Lower lobe of right lung (tissue), 2 donors: Measurements from ENCODE around the gene ATG16L1. TPM values are rescaled to one million over a fixed set of nuclear protein-coding genes. Genes with fewer than 3 reads are reported as not detected.

Source experiments
- ATAC-seq, 2 donors: fragments of 200-7000 bp; cut with Tn5 transposase; one replicate each; pipeline ENCODE4 v1.9.1; 2020 to 2022; ENCODE audit warnings: mild to moderate bottlenecking in 2 of 2, moderate library complexity in 2 of 2
- DNase-seq: peaks from one replicate; pipeline ENCODE4 v3.0.0-alpha.2; 2020
- H3K27ac ChIP-seq: fragments of 200-600 bp; one replicate; pipeline ENCODE4 v1.8.0; 2022
- H3K27me3 ChIP-seq: fragments of 200-600 bp; one replicate; pipeline ENCODE4 v1.8.0; 2022; ENCODE audit warnings: low read depth
- H3K36me3 ChIP-seq: fragments of 200-600 bp; one replicate; pipeline ENCODE4 v1.8.0; 2022; ENCODE audit warnings: mild to moderate bottlenecking
- H3K4me1 ChIP-seq: fragments of 200-600 bp; one replicate; pipeline ENCODE4 v1.8.0; 2022
- H3K4me3 ChIP-seq: fragments of 200-600 bp; one replicate; pipeline ENCODE4 v1.8.0; 2022; ENCODE audit warnings: mild to moderate bottlenecking
- H3K9me3 ChIP-seq: fragments of 200-600 bp; one replicate; pipeline ENCODE4 v1.8.0; 2022
- intact Hi-C: fragments of 100-400 bp; cut with DNase I; formaldehyde crosslinking; loops from one replicate; pipeline ENCODE4 v1.11.0; 2022
- total RNA-seq: library from RNA; stranded (reverse); fragmentation: NEBNext Ultra II Directional; extraction: Animal tissue kit (Norgen Biotek cat#: 25700); gene quantifications from one replicate; pipeline ENCODE4 v1.2.1, GENCODE V29; 2021
- TF ChIP-seq, protein P1 (sequence below): fragments of 200-600 bp; IDR thresholded peaks from one replicate; pipeline ENCODE4 v1.8.0; 2022; ENCODE audit warnings: antibody characterized with exemption, mild to moderate bottlenecking
- donor health status: DM: no; HTN: yes; CAD: no; lungs with severe emphysema.

The ATG16L1 gene
- total RNA-seq, 1 donor from 2014 or later, result 21.4 TPM

DNA sequence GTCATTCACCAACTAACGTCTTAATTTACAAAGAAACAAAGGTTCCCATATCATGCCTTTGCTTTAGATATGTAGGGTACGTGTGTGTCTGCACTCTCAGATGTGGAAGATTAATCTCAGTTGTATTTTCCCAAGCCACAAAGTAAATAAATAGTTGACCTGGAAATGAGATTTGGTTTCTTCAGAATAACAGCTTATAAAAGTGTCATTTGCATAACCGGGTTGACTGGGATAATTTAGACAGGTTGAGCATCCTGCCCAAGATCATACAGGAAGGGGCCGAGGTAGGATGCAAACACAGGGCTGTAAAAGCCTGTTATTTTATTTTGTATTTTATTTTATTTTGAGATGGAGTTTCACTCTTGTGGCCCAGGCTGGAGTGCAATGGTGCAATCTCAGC lies 19.5 kb downstream of the ATG16L1 start:
- peaks cover 100% of the 10 kb centered on the region for H3K36me3 ChIP-seq

DNA sequence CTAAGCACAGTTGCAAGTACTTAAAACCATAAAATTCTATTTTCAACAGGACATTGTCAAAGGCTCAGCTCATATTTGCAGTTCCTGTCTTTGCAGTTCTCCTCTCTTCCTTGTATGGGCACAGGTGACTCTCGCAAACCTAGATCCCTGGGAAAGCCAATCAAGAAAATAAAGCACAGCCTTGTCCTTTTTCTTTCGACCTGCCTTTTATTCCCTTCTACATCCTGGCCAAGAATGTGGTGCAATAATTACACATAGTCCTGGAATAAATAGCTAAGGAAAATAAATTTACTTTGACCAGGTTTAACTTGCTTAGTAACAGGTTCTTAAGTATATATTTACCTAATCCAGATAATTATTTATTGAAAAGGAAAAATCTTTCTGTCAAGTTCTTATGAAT lies 20.2 kb downstream of the ATG16L1 start:
- Histone ChIP-seq H3K4me3 (no peak overlapping the region), H3K4me1 (no peaks in the 10 kb centered on the region), H3K9me3 (no peaks in the 10 kb centered on the region), H3K27ac (peak overlapping the region; percentile 15), H3K36me3 (peaks cover 100% of the 10 kb centered on the region), H3K27me3 (no peaks in the 10 kb centered on the region)
- ATAC-seq, result peak in 1 of 2 donors; percentile 31
- intact Hi-C loops, result no loop called here
- DNase-seq, result no peak
- TF ChIP-seq, protein P1, sequence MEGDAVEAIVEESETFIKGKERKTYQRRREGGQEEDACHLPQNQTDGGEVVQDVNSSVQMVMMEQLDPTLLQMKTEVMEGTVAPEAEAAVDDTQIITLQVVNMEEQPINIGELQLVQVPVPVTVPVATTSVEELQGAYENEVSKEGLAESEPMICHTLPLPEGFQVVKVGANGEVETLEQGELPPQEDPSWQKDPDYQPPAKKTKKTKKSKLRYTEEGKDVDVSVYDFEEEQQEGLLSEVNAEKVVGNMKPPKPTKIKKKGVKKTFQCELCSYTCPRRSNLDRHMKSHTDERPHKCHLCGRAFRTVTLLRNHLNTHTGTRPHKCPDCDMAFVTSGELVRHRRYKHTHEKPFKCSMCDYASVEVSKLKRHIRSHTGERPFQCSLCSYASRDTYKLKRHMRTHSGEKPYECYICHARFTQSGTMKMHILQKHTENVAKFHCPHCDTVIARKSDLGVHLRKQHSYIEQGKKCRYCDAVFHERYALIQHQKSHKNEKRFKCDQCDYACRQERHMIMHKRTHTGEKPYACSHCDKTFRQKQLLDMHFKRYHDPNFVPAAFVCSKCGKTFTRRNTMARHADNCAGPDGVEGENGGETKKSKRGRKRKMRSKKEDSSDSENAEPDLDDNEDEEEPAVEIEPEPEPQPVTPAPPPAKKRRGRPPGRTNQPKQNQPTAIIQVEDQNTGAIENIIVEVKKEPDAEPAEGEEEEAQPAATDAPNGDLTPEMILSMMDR, result no peak

More for the DNA sequence above, 19.5 kb downstream of the ATG16L1 start:
- H3K27me3 ChIP-seq, result no peaks in the 10 kb centered on the region
- H3K27ac ChIP-seq, result peak overlapping the region; percentile 15
- ATAC-seq (no peak), DNase-seq (no peak)
- no peaks in the 10 kb centered on the region for H3K4me1 ChIP-seq
- no peaks in the 10 kb centered on the region for H3K9me3 ChIP-seq
- intact Hi-C loops, result no loop called here
- TF ChIP-seq, protein P1, result no peak
- H3K4me3 ChIP-seq, result no peak overlapping the region

DNA sequence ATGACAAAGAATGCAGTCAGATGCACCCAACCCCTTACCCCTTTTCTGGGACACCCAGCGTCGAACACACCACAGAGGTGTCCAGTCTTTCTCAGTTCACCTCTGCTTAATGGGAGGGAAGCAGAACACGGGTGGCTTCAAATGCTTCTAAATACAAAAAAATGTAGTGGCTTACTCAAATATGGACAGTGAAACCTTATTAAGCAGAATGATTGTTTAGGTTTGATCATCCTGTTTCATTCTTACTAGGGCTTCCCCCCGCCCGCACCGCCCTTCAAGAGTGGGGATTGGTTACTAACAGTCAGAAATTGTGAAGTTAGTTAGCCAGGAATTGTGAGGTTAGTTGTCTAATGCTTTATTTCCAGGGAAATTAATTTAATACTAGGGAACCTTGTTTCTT lies 21.6 kb downstream of the ATG16L1 start:
- Histone ChIP-seq H3K27ac (no peak overlapping the region), H3K27me3 (no peaks in the 10 kb centered on the region), H3K9me3 (no peaks in the 10 kb centered on the region), H3K4me3 (no peak overlapping the region), H3K36me3 (peaks cover 100% of the 10 kb centered on the region), H3K4me1 (no peaks in the 10 kb centered on the region)
- intact Hi-C loops, result no loop called here
- DNase-seq (no peak), ATAC-seq (no peak)
- TF ChIP-seq, protein P1, result no peak

DNA sequence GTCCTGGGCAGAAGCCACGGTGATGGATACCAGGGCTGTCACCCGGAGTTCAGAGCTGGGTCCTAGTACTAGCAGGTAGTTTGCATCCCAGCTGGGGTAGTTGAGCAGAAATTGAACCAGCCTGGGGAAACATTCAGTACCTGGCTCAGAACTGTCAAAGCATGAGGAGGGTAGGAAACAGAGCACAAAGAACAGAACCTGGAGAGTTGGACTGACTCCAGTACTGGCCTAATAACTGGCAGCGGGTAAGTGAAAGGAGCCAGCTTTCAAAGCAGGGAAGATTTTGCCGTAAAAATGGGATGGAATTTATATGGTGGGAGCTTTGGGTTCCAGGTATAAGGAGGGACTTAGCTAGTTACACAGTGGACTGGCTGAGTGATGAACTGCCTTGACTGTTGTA lies 23.8 kb downstream of the ATG16L1 start:
- Histone ChIP-seq H3K36me3 (peaks cover 100% of the 10 kb centered on the region), H3K9me3 (no peaks in the 10 kb centered on the region), H3K4me1 (no peaks in the 10 kb centered on the region), H3K27ac (no peak overlapping the region), H3K4me3 (no peak overlapping the region), H3K27me3 (no peaks in the 10 kb centered on the region)
- intact Hi-C loops, result no loop called here
- TF ChIP-seq, protein P1, result no peak
- no peak for DNase-seq
- ATAC-seq, result no peak

DNA sequence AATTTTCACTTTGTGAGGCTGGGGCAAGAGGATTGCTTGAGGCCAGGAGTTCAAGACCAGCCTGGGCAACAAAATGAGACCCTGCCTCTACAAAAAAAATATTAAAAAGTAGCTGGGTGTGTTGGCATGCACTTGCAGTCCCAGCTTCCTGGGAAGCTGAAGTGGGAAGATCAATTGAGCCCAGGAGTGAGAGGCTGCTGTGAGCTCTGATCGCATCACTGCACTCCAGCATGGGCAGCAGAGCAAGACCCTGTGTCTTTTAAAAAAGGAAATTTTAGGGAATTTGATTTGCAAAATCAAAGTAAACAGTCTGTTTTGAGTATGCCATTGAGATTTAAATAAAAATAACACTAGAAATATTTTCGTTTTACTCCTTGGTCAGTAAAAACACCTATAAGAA lies 27.4 kb downstream of the ATG16L1 start:
- DNase-seq (no peak), ATAC-seq (no peak)
- intact Hi-C loops, result no loop called here
- H3K9me3 ChIP-seq, result no peaks in the 10 kb centered on the region
- H3K27ac ChIP-seq, result no peak overlapping the region
- peaks cover 100% of the 10 kb centered on the region for H3K36me3 ChIP-seq
- H3K4me3 ChIP-seq, result no peak overlapping the region
- no peaks in the 10 kb centered on the region for H3K4me1 ChIP-seq
- H3K27me3 ChIP-seq, result no peaks in the 10 kb centered on the region
- TF ChIP-seq, protein P1, result no peak
